ENCODE results near the gene KLK1. TPM values are rescaled to one million over a fixed set of nuclear protein-coding genes. Genes with fewer than 3 reads are reported as not detected.

Gene KLK1
- total and polyA plus RNA-seq, 2 of the 13 experiments (the other 11 are each of a cell fraction or from before 2014, with no cell fraction given), result not detected

DNA sequence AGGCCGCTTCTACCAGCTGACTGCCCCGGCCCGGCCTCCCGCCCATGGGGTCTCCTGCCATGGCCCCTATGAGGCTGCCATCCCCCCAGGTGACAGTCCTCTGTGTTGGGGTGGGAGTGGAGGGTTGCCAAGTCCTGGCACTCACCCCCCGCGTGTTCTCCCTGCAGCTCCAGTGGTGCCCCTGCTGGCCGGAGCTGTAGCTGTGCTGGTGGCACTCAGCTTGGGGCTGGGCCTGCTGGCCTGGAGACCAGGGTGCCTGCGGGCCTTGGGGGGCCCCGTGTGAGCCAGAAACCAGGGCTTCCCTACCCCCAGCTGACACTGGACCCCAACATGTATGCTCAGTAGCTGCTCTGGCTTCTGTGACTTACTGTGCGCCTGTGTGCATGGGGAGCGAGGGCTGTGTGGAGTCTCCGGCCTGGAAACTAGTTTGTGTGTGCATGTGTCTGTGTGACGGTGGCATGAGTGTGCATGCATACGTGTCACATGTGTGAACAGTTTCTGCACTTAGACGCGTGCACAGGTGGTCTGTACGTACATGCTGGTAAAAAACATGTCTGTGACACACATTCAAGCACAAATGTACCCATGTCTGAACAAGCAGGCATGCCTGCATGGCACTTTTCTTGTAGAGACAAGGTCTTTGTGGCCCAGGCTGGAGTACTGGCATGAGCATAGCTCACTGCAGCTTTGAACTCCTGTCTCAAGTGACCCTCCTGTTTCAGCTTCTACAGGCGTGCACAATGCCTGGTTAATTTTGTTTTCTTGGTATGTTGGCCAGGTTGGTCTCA lies 28.5 kb downstream of the KLK1 start (continued):
- TF ChIP-seq, protein P1, sequence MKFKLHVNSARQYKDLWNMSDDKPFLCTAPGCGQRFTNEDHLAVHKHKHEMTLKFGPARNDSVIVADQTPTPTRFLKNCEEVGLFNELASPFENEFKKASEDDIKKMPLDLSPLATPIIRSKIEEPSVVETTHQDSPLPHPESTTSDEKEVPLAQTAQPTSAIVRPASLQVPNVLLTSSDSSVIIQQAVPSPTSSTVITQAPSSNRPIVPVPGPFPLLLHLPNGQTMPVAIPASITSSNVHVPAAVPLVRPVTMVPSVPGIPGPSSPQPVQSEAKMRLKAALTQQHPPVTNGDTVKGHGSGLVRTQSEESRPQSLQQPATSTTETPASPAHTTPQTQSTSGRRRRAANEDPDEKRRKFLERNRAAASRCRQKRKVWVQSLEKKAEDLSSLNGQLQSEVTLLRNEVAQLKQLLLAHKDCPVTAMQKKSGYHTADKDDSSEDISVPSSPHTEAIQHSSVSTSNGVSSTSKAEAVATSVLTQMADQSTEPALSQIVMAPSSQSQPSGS (CRISPR knock-in tag; IDR thresholded peaks at IDR 0.05), result 0 out of 2 replicates have a peak, but pooled peaks have one; percentile 15
- TF ChIP-seq ZBTB34 (CRISPR knock-in tag; IDR thresholded peaks at IDR 0.05), result peak; percentile 44; the same call in 1 of the 2 replicates
- TF ChIP-seq IKZF5 (CRISPR knock-in tag; IDR thresholded peaks at IDR 0.05), result no peak
- TF ChIP-seq, protein P2, sequence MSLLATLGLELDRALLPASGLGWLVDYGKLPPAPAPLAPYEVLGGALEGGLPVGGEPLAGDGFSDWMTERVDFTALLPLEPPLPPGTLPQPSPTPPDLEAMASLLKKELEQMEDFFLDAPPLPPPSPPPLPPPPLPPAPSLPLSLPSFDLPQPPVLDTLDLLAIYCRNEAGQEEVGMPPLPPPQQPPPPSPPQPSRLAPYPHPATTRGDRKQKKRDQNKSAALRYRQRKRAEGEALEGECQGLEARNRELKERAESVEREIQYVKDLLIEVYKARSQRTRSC (CRISPR knock-in tag; IDR thresholded peaks at IDR 0.05; ENCODE audit: low read depth), result 0 out of 2 replicates have a peak, but pooled peaks have one; percentile 16
- no peak for TF ChIP-seq NR2F1 (CRISPR knock-in tag; IDR thresholded peaks at IDR 0.05)
- peak; percentile 10; the same call in 1 of the 2 replicates for TF ChIP-seq NCOA2 (CRISPR knock-in tag; IDR thresholded peaks at IDR 0.05)
- peak; percentile 13; the same call in 1 of the 2 replicates for TF ChIP-seq MBD4 (IDR thresholded peaks at IDR 0.05; ENCODE audit: borderline replicate concordance, low read length)
- 0 out of 2 replicates have a peak, but pooled peaks have one; percentile 30 for TF ChIP-seq JDP2 (CRISPR knock-in tag; IDR thresholded peaks at IDR 0.05; ENCODE audit: borderline replicate concordance)
- TF ChIP-seq, protein P3, sequence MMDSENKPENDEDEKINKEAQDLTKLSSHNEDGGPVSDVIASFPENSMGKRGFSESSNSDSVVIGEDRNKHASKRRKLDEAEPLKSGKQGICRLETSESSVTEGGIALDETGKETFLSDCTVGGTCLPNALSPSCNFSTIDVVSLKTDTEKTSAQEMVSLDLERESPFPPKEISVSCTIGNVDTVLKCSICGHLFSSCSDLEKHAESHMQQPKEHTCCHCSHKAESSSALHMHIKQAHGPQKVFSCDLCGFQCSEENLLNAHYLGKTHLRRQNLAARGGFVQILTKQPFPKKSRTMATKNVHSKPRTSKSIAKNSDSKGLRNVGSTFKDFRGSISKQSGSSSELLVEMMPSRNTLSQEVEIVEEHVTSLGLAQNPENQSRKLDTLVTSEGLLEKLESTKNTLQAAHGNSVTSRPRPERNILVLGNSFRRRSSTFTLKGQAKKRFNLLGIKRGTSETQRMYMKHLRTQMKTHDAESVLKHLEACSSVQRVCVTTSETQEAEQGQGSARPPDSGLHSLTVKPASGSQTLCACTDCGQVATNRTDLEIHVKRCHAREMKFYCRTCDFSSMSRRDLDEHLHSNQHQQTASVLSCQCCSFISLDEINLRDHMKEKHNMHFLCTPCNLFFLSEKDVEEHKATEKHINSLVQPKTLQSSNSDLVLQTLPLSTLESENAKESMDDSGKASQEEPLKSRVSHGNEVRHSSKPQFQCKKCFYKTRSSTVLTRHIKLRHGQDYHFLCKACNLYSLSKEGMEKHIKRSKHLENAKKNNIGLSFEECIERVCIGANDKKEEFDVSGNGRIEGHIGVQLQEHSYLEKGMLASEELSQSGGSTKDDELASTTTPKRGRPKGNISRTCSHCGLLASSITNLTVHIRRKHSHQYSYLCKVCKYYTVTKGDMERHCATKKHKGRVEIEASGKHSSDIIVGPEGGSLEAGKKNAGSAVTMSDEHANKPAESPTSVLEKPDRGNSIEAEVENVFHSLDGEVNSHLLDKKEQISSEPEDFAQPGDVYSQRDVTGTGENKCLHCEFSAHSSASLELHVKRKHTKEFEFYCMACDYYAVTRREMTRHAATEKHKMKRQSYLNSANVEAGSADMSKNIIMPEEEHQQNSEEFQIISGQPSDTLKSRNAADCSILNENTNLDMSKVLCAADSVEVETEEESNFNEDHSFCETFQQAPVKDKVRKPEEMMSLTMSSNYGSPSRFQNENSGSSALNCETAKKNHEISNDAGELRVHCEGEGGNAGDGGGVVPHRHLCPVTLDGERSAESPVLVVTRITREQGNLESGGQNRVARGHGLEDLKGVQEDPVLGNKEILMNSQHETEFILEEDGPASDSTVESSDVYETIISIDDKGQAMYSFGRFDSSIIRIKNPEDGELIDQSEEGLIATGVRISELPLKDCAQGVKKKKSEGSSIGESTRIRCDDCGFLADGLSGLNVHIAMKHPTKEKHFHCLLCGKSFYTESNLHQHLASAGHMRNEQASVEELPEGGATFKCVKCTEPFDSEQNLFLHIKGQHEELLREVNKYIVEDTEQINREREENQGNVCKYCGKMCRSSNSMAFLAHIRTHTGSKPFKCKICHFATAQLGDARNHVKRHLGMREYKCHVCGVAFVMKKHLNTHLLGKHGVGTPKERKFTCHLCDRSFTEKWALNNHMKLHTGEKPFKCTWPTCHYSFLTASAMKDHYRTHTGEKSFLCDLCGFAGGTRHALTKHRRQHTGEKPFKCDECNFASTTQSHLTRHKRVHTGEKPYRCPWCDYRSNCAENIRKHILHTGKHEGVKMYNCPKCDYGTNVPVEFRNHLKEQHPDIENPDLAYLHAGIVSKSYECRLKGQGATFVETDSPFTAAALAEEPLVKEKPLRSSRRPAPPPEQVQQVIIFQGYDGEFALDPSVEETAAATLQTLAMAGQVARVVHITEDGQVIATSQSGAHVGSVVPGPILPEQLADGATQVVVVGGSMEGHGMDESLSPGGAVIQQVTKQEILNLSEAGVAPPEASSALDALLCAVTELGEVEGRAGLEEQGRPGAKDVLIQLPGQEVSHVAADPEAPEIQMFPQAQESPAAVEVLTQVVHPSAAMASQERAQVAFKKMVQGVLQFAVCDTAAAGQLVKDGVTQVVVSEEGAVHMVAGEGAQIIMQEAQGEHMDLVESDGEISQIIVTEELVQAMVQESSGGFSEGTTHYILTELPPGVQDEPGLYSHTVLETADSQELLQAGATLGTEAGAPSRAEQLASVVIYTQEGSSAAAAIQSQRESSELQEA (CRISPR knock-in tag; IDR thresholded peaks at IDR 0.05; ENCODE audit: not compliant biosample characterization), result no peak
- peak; percentile 95 for TF ChIP-seq ZC3H13 (CRISPR knock-in tag; IDR thresholded peaks at IDR 0.05)
- no peak for TF ChIP-seq RARA (CRISPR knock-in tag; IDR thresholded peaks at IDR 0.05)
- TF ChIP-seq ZKSCAN5 (CRISPR knock-in tag; IDR thresholded peaks at IDR 0.05), result no peak

All from HepG2 (cell line).